Glutamatergic neuron (in vitro differentiated cells): Measurements from ENCODE around the gene RPTOR. TPM values are rescaled to one million over a fixed set of nuclear protein-coding genes. Genes with fewer than 3 reads are reported as not detected.

Experiments used
- DNase-seq: peaks from one replicate; pipeline ENCODE4 v3.0.0; 2022
- H3K27ac Mint-ChIP-seq: one replicate; pipeline ENCODE4 v1.8.0; 2020; ENCODE audit warnings: mild to moderate bottlenecking, mixed read lengths, inconsistent platforms; ENCODE audit not compliant: unreplicated experiment
- H3K27me3 Mint-ChIP-seq: one replicate; pipeline ENCODE4 v1.8.0; 2020; ENCODE audit warnings: mild to moderate bottlenecking, moderate library complexity, mixed read lengths, inconsistent platforms; ENCODE audit not compliant: unreplicated experiment
- H3K36me3 Mint-ChIP-seq: one replicate; pipeline ENCODE4 v1.8.0; 2020; ENCODE audit warnings: mild to moderate bottlenecking, mixed read lengths, inconsistent platforms; ENCODE audit not compliant: unreplicated experiment
- H3K4me1 Mint-ChIP-seq: one replicate; pipeline ENCODE4 v1.8.0; 2020; ENCODE audit warnings: mild to moderate bottlenecking, low read depth, mixed read lengths, inconsistent platforms; ENCODE audit not compliant: unreplicated experiment
- H3K4me3 Mint-ChIP-seq: one replicate; pipeline ENCODE4 v1.8.0; 2020; ENCODE audit warnings: mild to moderate bottlenecking, mixed read lengths, inconsistent platforms; ENCODE audit not compliant: unreplicated experiment
- H3K9me3 Mint-ChIP-seq: one replicate; pipeline ENCODE4 v1.8.0; 2020; ENCODE audit warnings: mild to moderate bottlenecking, moderate library complexity, mixed read lengths, inconsistent platforms; ENCODE audit not compliant: unreplicated experiment
- CTCF ChIP-seq: fragments of 200-600 bp; sonication (generic); IDR thresholded peaks from one replicate; pipeline ENCODE4 v1.5.0; 2021; ENCODE audit not compliant: partially characterized antibody, unreplicated experiment
- total RNA-seq: library from RNA; stranded (reverse); fragmentation: NEBNext Ultra II Directional; extraction: Animal tissue kit (Norgen Biotek cat#: 25700); gene quantifications from one replicate; pipeline ENCODE4 v1.2.1, GENCODE V29; 2021; ENCODE audit not compliant: unreplicated experiment

Gene RPTOR
- total RNA-seq, 1 donor from 2014 or later = 39.8 TPM

GRCh38 chr17:80770881-80771611 lies 226.4 kb downstream of the RPTOR start:
- H3K4me3 Mint-ChIP-seq = no peak overlapping the region
- no peak for DNase-seq
- peaks cover 33% of the 10 kb centered on the region for H3K4me1 Mint-ChIP-seq
- H3K27ac Mint-ChIP-seq = no peak overlapping the region
- H3K9me3 Mint-ChIP-seq = peaks cover 6% of the 10 kb centered on the region
- peaks cover 1% of the 10 kb centered on the region for H3K27me3 Mint-ChIP-seq
- no peaks in the 10 kb centered on the region for H3K36me3 Mint-ChIP-seq
- no peak for TF ChIP-seq CTCF

- Mint-ChIP-seq H3K9me3 (peaks cover 6% of the 10 kb centered on the region), H3K27ac (no peak overlapping the region), H3K36me3 (peaks cover 1% of the 10 kb centered on the region), H3K4me1 (peaks cover 35% of the 10 kb centered on the region), H3K27me3 (peaks cover 1% of the 10 kb centered on the region), H3K4me3 (no peak overlapping the region)
- no peak for TF ChIP-seq CTCF
- DNase-seq = no peak
These were observed 227.0 kb downstream of the RPTOR start for GRCh38 chr17:80771612-80772005.

- Mint-ChIP-seq H3K4me1 (peaks cover 36% of the 10 kb centered on the region), H3K36me3 (peaks cover 4% of the 10 kb centered on the region), H3K27me3 (peaks cover 1% of the 10 kb centered on the region), H3K27ac (no peak overlapping the region), H3K4me3 (no peak overlapping the region), H3K9me3 (peaks cover 8% of the 10 kb centered on the region)
- no peak for TF ChIP-seq CTCF
- no peak for DNase-seq
These were observed 228.2 kb downstream of the RPTOR start for GRCh38 chr17:80772906-80773242.

- DNase-seq = peak; percentile 59
- Mint-ChIP-seq H3K4me3 (peak overlapping the region; percentile 54), H3K4me1 (peaks cover 36% of the 10 kb centered on the region), H3K27ac (peak overlapping the region; percentile 49), H3K27me3 (peaks cover 1% of the 10 kb centered on the region), H3K36me3 (peaks cover 4% of the 10 kb centered on the region), H3K9me3 (peaks cover 8% of the 10 kb centered on the region)
- TF ChIP-seq CTCF = no peak
These were observed 228.8 kb downstream of the RPTOR start for GRCh38 chr17:80773243-80773991.

- Mint-ChIP-seq H3K4me3 (peak overlapping the region; percentile 54), H3K4me1 (peaks cover 36% of the 10 kb centered on the region), H3K27me3 (peaks cover 1% of the 10 kb centered on the region), H3K9me3 (peaks cover 8% of the 10 kb centered on the region), H3K27ac (peak overlapping the region; percentile 67), H3K36me3 (peaks cover 4% of the 10 kb centered on the region)
- DNase-seq = no peak
- no peak for TF ChIP-seq CTCF
These were observed 229.5 kb downstream of the RPTOR start for GRCh38 chr17:80774146-80774545.
